Osteoblast (primary cell): ENCODE data around the gene CD96. TPM values are rescaled to one million over a fixed set of nuclear protein-coding genes. Genes with fewer than 3 reads are reported as not detected.

ENCODE experiments used
- DNase-seq: peaks from one replicate; pipeline ENCODE4 v3.0.0; 2011; ENCODE audit warnings: low spot score, mixed read lengths; ENCODE audit not compliant: insufficient read length; ENCODE audit errors: missing footprints
- H2AFZ ChIP-seq: 2 replicates; pipeline ENCODE4 v1.6.0; 2011; ENCODE audit warnings: mild to moderate bottlenecking, low read length
- H3K27ac ChIP-seq: 2 replicates; pipeline ENCODE4 v1.5.1; 2011; ENCODE audit warnings: mild to moderate bottlenecking, low read depth, low read length, moderate library complexity
- H3K27me3 ChIP-seq: 2 replicates; pipeline ENCODE4 v1.6.0; 2012; ENCODE audit warnings: mild to moderate bottlenecking, control low read depth, inconsistent platforms, low read length, moderate library complexity; ENCODE audit not compliant: insufficient read depth
- H3K36me3 ChIP-seq: 2 replicates; pipeline ENCODE4 v1.5.1; 2011; ENCODE audit warnings: mild to moderate bottlenecking, low read length, control low read depth, moderate library complexity; ENCODE audit not compliant: insufficient read depth
- H3K4me1 ChIP-seq: 2 replicates; pipeline ENCODE4 v1.5.1; 2011; ENCODE audit warnings: mild to moderate bottlenecking, low read length, control low read depth, moderate library complexity; ENCODE audit not compliant: insufficient read depth
- H3K4me2 ChIP-seq: 2 replicates; pipeline ENCODE4 v1.6.0; 2011; ENCODE audit warnings: mild to moderate bottlenecking, low read length; ENCODE audit not compliant: insufficient read depth
- H3K4me3 ChIP-seq: fragments of 200-600 bp; sonication (generic); 3 replicates; pipeline ENCODE4 v1.5.1; 2012; ENCODE audit warnings: mild to moderate bottlenecking, low read length, inconsistent platforms; ENCODE audit not compliant: insufficient read depth
- H3K79me2 ChIP-seq: 2 replicates; pipeline ENCODE4 v1.6.0; 2012; ENCODE audit warnings: mild to moderate bottlenecking, low read length, control low read depth, inconsistent platforms; ENCODE audit not compliant: insufficient read depth
- H3K9me3 ChIP-seq: 2 replicates; pipeline ENCODE4 v1.5.1; 2011; ENCODE audit warnings: low read depth, low read length, control low read depth
- H4K20me1 ChIP-seq: 2 replicates; pipeline ENCODE4 v1.6.0; 2012; ENCODE audit warnings: mild to moderate bottlenecking, low read length, control low read depth; ENCODE audit not compliant: insufficient read depth
- CTCF ChIP-seq: IDR thresholded peaks from 2 replicates; pipeline ENCODE4 v1.5.1; 2011; ENCODE audit warnings: mild to moderate bottlenecking, low read depth, low read length, moderate library complexity; ENCODE audit errors: extremely low read depth
- total RNA-seq: library from RNA; depleted of rRNA; stranded (reverse); fragments of >200 nt; gene quantifications from 2 replicates; pipeline ENCODE4 v1.2.3, GENCODE V29; 2012

The CD96 gene
- total RNA-seq, 1 donor, result not detected

- Histone ChIP-seq H3K36me3 (no peaks in the 10 kb centered on the region), H4K20me1 (no peaks in the 10 kb centered on the region), H2AFZ (no peak overlapping the region), H3K79me2 (no peaks in the 10 kb centered on the region), H3K27me3 (peaks cover 8% of the 10 kb centered on the region), H3K4me1 (no peaks in the 10 kb centered on the region), H3K27ac (no peak overlapping the region), H3K9me3 (no peaks in the 10 kb centered on the region), H3K4me3 (no peak overlapping the region), H3K4me2 (no peak overlapping the region)
- TF ChIP-seq CTCF, result no peak
- DNase-seq, result no peak
Measured at GRCh38 chr3:111570404-111571030, 28.5 kb downstream of the CD96 start.

GRCh38 chr3:111571282-111571681 is 29.3 kb downstream of the CD96 start:
- peaks cover 7% of the 10 kb centered on the region for H3K27me3 ChIP-seq
- H4K20me1 ChIP-seq, result no peaks in the 10 kb centered on the region
- no peaks in the 10 kb centered on the region for H3K36me3 ChIP-seq
- no peak overlapping the region for H2AFZ ChIP-seq
- no peaks in the 10 kb centered on the region for H3K4me1 ChIP-seq
- no peaks in the 10 kb centered on the region for H3K79me2 ChIP-seq
- no peaks in the 10 kb centered on the region for H3K9me3 ChIP-seq
- H3K27ac ChIP-seq, result no peak overlapping the region
- no peak for DNase-seq
- TF ChIP-seq CTCF, result no peak
- H3K4me2 ChIP-seq, result no peak overlapping the region
- H3K4me3 ChIP-seq, result no peak overlapping the region

- DNase-seq, result no peak
- no peaks in the 10 kb centered on the region for H3K4me1 ChIP-seq
- no peaks in the 10 kb centered on the region for H4K20me1 ChIP-seq
- no peak overlapping the region for H3K27ac ChIP-seq
- H3K36me3 ChIP-seq, result no peaks in the 10 kb centered on the region
- H2AFZ ChIP-seq, result no peak overlapping the region
- H3K9me3 ChIP-seq, result no peaks in the 10 kb centered on the region
- no peak overlapping the region for H3K4me3 ChIP-seq
- TF ChIP-seq CTCF, result no peak
- H3K4me2 ChIP-seq, result no peak overlapping the region
- no peaks in the 10 kb centered on the region for H3K79me2 ChIP-seq
- peaks cover 7% of the 10 kb centered on the region for H3K27me3 ChIP-seq
Measured at GRCh38 chr3:111571907-111572460, 30.0 kb downstream of the CD96 start.

GRCh38 chr3:111577113-111577512 is 35.1 kb downstream of the CD96 start:
- no peak overlapping the region for H3K27ac ChIP-seq
- no peak overlapping the region for H3K4me2 ChIP-seq
- no peaks in the 10 kb centered on the region for H3K9me3 ChIP-seq
- no peaks in the 10 kb centered on the region for H3K36me3 ChIP-seq
- peaks cover 4% of the 10 kb centered on the region for H3K27me3 ChIP-seq
- no peak overlapping the region for H3K4me3 ChIP-seq
- no peak overlapping the region for H2AFZ ChIP-seq
- no peaks in the 10 kb centered on the region for H4K20me1 ChIP-seq
- no peaks in the 10 kb centered on the region for H3K79me2 ChIP-seq
- no peak for TF ChIP-seq CTCF
- no peak for DNase-seq
- peaks cover 9% of the 10 kb centered on the region for H3K4me1 ChIP-seq
